ENCODE data around the gene EYA4. TPM values are rescaled to one million over a fixed set of nuclear protein-coding genes. Genes with fewer than 3 reads are reported as not detected.
"Not testable (repeated sequence)": the region's sequence is repeated elsewhere in the genome, so short reads cannot be mapped to it uniquely, and the experiment has no call there.

EYA4 gene
- total RNA-seq, 1 donor from 2014 or later = 1.6 TPM

DNA sequence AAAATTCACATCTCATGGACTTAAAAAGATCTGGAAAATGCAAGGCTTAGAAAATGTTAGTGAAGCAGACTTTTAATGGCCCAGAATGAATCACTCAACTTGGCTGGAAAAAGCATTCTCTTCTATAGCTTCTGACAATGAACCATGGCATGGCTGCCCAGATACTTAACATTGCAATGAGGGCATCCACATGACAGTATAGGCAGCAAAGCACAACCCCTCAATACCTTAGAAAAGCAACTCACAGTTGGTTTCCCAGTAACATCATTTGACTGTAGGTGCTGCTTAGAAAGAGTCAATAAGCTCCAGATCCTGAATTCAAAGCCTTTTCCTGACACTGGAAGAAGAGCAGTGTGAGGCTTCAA is 155.8 kb downstream of the EYA4 start:
- DNase-seq (ENCODE audit: low read depth) = peak; percentile 9
- TF ChIP-seq EZH2 (IDR thresholded peaks at IDR 0.05; ENCODE audit: insufficient read depth, low read length) = no peak
- TF ChIP-seq, protein P1, sequence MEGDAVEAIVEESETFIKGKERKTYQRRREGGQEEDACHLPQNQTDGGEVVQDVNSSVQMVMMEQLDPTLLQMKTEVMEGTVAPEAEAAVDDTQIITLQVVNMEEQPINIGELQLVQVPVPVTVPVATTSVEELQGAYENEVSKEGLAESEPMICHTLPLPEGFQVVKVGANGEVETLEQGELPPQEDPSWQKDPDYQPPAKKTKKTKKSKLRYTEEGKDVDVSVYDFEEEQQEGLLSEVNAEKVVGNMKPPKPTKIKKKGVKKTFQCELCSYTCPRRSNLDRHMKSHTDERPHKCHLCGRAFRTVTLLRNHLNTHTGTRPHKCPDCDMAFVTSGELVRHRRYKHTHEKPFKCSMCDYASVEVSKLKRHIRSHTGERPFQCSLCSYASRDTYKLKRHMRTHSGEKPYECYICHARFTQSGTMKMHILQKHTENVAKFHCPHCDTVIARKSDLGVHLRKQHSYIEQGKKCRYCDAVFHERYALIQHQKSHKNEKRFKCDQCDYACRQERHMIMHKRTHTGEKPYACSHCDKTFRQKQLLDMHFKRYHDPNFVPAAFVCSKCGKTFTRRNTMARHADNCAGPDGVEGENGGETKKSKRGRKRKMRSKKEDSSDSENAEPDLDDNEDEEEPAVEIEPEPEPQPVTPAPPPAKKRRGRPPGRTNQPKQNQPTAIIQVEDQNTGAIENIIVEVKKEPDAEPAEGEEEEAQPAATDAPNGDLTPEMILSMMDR (IDR thresholded peaks at IDR 0.05; ENCODE audit: insufficient read depth, low read depth, low read length) = no peak
- FAIRE-seq = no peak
- Histone ChIP-seq H3K79me2 (ENCODE audit: insufficient read depth, low read length) (no peaks in the 10 kb centered on the region), H3K27ac (ENCODE audit: low read depth, low read length) (no peak overlapping the region), H3K4me2 (ENCODE audit: low read length) (no peak overlapping the region), H3K4me3 (ENCODE audit: insufficient read depth, low read depth, low read length) (no peak overlapping the region), H4K20me1 (ENCODE audit: insufficient read depth, low read length) (no peaks in the 10 kb centered on the region), H3K27me3 (ENCODE audit: insufficient read depth, low read length) (no peaks in the 10 kb centered on the region), H3K4me1 (ENCODE audit: insufficient read depth, low read length) (peaks cover 4% of the 10 kb centered on the region), H3K9me3 (ENCODE audit: insufficient read depth, low read depth, low read length) (no peaks in the 10 kb centered on the region), H3K36me3 (ENCODE audit: insufficient read depth, low read length) (no peaks in the 10 kb centered on the region), H2AFZ (ENCODE audit: low read depth, low read length) (no peak overlapping the region), H3K9ac (ENCODE audit: low read length) (no peak overlapping the region)
- H3K27me3 Mint-ChIP-seq (ENCODE audit: low read depth, unreplicated experiment) = no peaks in the 10 kb centered on the region
- H3K4me1 Mint-ChIP-seq (ENCODE audit: low read depth, unreplicated experiment) = peaks cover 7% of the 10 kb centered on the region
- H3K36me3 Mint-ChIP-seq (ENCODE audit: low read depth, unreplicated experiment) = no peaks in the 10 kb centered on the region
- H3K4me3 Mint-ChIP-seq (ENCODE audit: unreplicated experiment) = no peak overlapping the region
- H3K27ac Mint-ChIP-seq (ENCODE audit: unreplicated experiment) = no peak overlapping the region
- H3K9me3 Mint-ChIP-seq (ENCODE audit: unreplicated experiment) = no peaks in the 10 kb centered on the region

DNA sequence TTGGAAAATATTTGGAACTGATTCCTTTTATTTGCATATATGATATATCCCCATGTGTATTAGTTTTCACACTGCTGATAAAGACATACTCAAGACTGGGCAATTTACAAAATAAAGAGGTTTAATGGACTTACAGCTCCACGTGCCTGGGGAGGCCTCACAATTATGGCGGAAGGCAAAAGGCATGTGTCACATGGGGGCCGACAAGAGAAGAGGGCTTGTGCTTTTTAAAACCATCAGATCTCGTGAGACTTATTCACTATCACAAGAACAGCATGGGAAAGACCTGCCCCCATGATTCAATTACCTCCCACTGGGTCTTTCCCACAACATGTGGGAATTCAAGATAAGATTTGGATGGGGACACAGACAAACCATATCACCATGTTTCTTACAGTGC is 156.4 kb downstream of the EYA4 start:
- not testable (repeated sequence) for H3K4me1 ChIP-seq (ENCODE audit: insufficient read depth, low read length); H3K9me3 ChIP-seq (ENCODE audit: insufficient read depth, low read depth, low read length); H3K4me3 Mint-ChIP-seq (ENCODE audit: unreplicated experiment); FAIRE-seq; H2AFZ ChIP-seq (ENCODE audit: low read depth, low read length); H4K20me1 ChIP-seq (ENCODE audit: insufficient read depth, low read length); H3K4me3 ChIP-seq (ENCODE audit: insufficient read depth, low read depth, low read length); H3K36me3 Mint-ChIP-seq (ENCODE audit: low read depth, unreplicated experiment); DNase-seq (ENCODE audit: low read depth); H3K27me3 ChIP-seq (ENCODE audit: insufficient read depth, low read length); H3K4me2 ChIP-seq (ENCODE audit: low read length); H3K79me2 ChIP-seq (ENCODE audit: insufficient read depth, low read length); H3K9ac ChIP-seq (ENCODE audit: low read length); H3K27ac Mint-ChIP-seq (ENCODE audit: unreplicated experiment); H3K4me1 Mint-ChIP-seq (ENCODE audit: low read depth, unreplicated experiment); H3K36me3 ChIP-seq (ENCODE audit: insufficient read depth, low read length); H3K27ac ChIP-seq (ENCODE audit: low read depth, low read length); H3K9me3 Mint-ChIP-seq (ENCODE audit: unreplicated experiment); H3K27me3 Mint-ChIP-seq (ENCODE audit: low read depth, unreplicated experiment)

- no peak for FAIRE-seq
- Mint-ChIP-seq H3K27me3 (ENCODE audit: low read depth, unreplicated experiment) (no peaks in the 10 kb centered on the region), H3K27ac (ENCODE audit: unreplicated experiment) (no peak overlapping the region), H3K36me3 (ENCODE audit: low read depth, unreplicated experiment) (no peaks in the 10 kb centered on the region), H3K9me3 (ENCODE audit: unreplicated experiment) (no peaks in the 10 kb centered on the region), H3K4me1 (ENCODE audit: low read depth, unreplicated experiment) (no peaks in the 10 kb centered on the region), H3K4me3 (ENCODE audit: unreplicated experiment) (no peak overlapping the region)
- Histone ChIP-seq H4K20me1 (ENCODE audit: insufficient read depth, low read length) (no peaks in the 10 kb centered on the region), H3K27ac (ENCODE audit: low read depth, low read length) (no peak overlapping the region), H3K27me3 (ENCODE audit: insufficient read depth, low read length) (no peaks in the 10 kb centered on the region), H3K4me1 (ENCODE audit: insufficient read depth, low read length) (no peaks in the 10 kb centered on the region), H3K9ac (ENCODE audit: low read length) (no peak overlapping the region), H3K4me2 (ENCODE audit: low read length) (no peak overlapping the region), H3K4me3 (ENCODE audit: insufficient read depth, low read depth, low read length) (no peak overlapping the region), H3K36me3 (ENCODE audit: insufficient read depth, low read length) (no peaks in the 10 kb centered on the region), H3K9me3 (ENCODE audit: insufficient read depth, low read depth, low read length) (no peaks in the 10 kb centered on the region), H3K79me2 (ENCODE audit: insufficient read depth, low read length) (no peaks in the 10 kb centered on the region), H2AFZ (ENCODE audit: low read depth, low read length) (no peak overlapping the region)
- DNase-seq (ENCODE audit: low read depth) = no peak
- TF ChIP-seq EZH2 (IDR thresholded peaks at IDR 0.05; ENCODE audit: insufficient read depth, low read length) = no peak
- TF ChIP-seq, protein P1 (IDR thresholded peaks at IDR 0.05; ENCODE audit: insufficient read depth, low read depth, low read length) = no peak
Measured at GRCh38 chr6:133399426-133399825, 158.3 kb downstream of the EYA4 start.
